GM23248 (cell line): ENCODE data around the gene C2orf81. TPM values are rescaled to one million over a fixed set of nuclear protein-coding genes. Genes with fewer than 3 reads are reported as not detected.

Experiments
- DNase-seq: peaks from one replicate; pipeline ENCODE4 v3.0.0-alpha.2; 2015
- H2AFZ ChIP-seq: fragments of 200-600 bp; sonication (generic); 2 replicates; pipeline ENCODE4 v1.6.1; 2016; ENCODE audit warnings: antibody characterized with exemption
- H3F3A ChIP-seq: fragments of 200-600 bp; sonication (generic); 2 replicates; pipeline ENCODE4 v1.6.1; 2016; ENCODE audit warnings: mild to moderate bottlenecking, antibody characterized with exemption, mixed run types; ENCODE audit not compliant: insufficient read depth
- H3K27ac ChIP-seq: fragments of 200-600 bp; sonication (generic); 2 replicates; pipeline ENCODE4 v1.5.1; 2016; ENCODE audit warnings: mild to moderate bottlenecking
- H3K27me3 ChIP-seq: fragments of 200-600 bp; sonication (generic); replicated peaks from 2 replicates; pipeline ENCODE4 v1.6.1; 2016; ENCODE audit warnings: mild to moderate bottlenecking; ENCODE audit not compliant: insufficient read depth
- H3K36me3 ChIP-seq: fragments of 200-600 bp; sonication (generic); 2 replicates; pipeline ENCODE4 v1.6.1; 2016; ENCODE audit warnings: low read depth, mild to moderate bottlenecking
- H3K4me1 ChIP-seq: fragments of 200-600 bp; sonication (generic); 2 replicates; pipeline ENCODE4 v1.6.1; 2016; ENCODE audit warnings: mild to moderate bottlenecking; ENCODE audit not compliant: insufficient read depth
- H3K4me2 ChIP-seq: fragments of 200-600 bp; sonication (generic); one replicate; pipeline ENCODE4 v1.6.1; 2016; ENCODE audit warnings: mild to moderate bottlenecking; ENCODE audit not compliant: unreplicated experiment
- H3K4me3 ChIP-seq: fragments of 200-600 bp; sonication (generic); 2 replicates; pipeline ENCODE4 v1.5.1; 2016; ENCODE audit warnings: mild to moderate bottlenecking
- H3K79me2 ChIP-seq: fragments of 200-600 bp; sonication (generic); 2 replicates; pipeline ENCODE4 v1.6.1; 2016; ENCODE audit warnings: mild to moderate bottlenecking; ENCODE audit not compliant: insufficient read depth
- H3K9ac ChIP-seq: fragments of 200-600 bp; sonication (generic); 2 replicates; pipeline ENCODE4 v1.6.1; 2016; ENCODE audit warnings: mild to moderate bottlenecking
- H3K9me2 ChIP-seq: fragments of 200-600 bp; sonication (generic); 2 replicates; pipeline ENCODE4 v1.6.1; 2016; ENCODE audit warnings: mixed run types, mild to moderate bottlenecking, moderate library complexity; ENCODE audit not compliant: insufficient read depth
- H3K9me3 ChIP-seq: fragments of 200-600 bp; sonication (generic); one replicate; pipeline ENCODE4 v1.6.1; 2017; ENCODE audit warnings: low read depth
- H4K20me1 ChIP-seq: fragments of 200-600 bp; sonication (generic); 2 replicates; pipeline ENCODE4 v1.6.0; 2016; ENCODE audit not compliant: insufficient read depth
- EZH2 ChIP-seq: fragments of 200-600 bp; sonication (generic); IDR thresholded peaks from 2 replicates; pipeline ENCODE4 v1.6.1; 2018; ENCODE audit warnings: antibody characterized with exemption, mild to moderate bottlenecking; ENCODE audit not compliant: insufficient read depth, poor library complexity, severe bottlenecking
- EZH2phosphoT487 ChIP-seq: fragments of 200-600 bp; sonication (generic); IDR thresholded peaks from 2 replicates; pipeline ENCODE4 v1.6.1; 2018; ENCODE audit warnings: antibody characterized with exemption, moderate library complexity, mild to moderate bottlenecking, low read depth; ENCODE audit not compliant: insufficient read depth
- WGBS, 2 experiments: methylation state at CpG; one replicate each; pipeline ENCODE4 v1.1.6; 2015 to 2017; ENCODE audit warnings: low lambda C conversion rate in 2 of 2, low coverage in 1 of 2; ENCODE audit errors: missing lambda C conversion rate in 2 of 2; 5-methylcytosine and 5-hydroxymethylcytosine counted together
- in situ Hi-C: fragments of 300-500 bp; cut with MboI; formaldehyde crosslinking; loops from 2 replicates; pipeline ENCODE4 v1.15.0; 2020
- polyA plus RNA-seq: library from polyadenylated mRNA; unstranded; fragments of >200 nt; fragmentation: Nextera tagmentation; extraction: Ambion mirVana; gene quantifications from 2 replicates; pipeline ENCODE4 v1.2.1, GENCODE V29; 2016
- total RNA-seq: library from RNA; depleted of rRNA; stranded (reverse); fragments of >200 nt; shearing (Covaris generic); gene quantifications from 2 replicates; pipeline ENCODE4 v1.2.3, GENCODE V29; 2014

Gene C2orf81
- total and polyA plus RNA-seq, 2 experiments from 2014 or later: 3.5 to 6.0 TPM

DNA sequence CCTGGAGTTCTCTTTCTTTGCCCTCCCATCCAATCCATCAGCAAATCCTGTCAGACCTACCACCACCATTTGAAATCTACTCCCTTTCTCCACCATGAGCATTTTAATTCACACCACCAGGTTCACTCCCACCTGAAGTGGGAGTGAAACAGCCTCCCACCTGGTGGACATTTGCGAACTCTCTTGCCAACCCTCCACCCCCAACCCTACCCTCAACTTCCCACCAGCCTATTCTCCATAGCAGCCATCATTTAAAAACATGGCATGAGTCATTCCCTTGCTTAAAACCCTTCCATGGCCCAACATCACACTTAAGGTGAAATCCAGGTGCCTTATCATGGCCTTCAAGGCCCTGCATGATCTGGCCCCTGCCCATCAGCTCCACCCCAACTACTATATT, 16.8 kb upstream of the C2orf81 start:
- Histone ChIP-seq H3K27ac (no peak overlapping the region), H3K4me1 (no peaks in the 10 kb centered on the region; the same call in 1 of the 2 replicates), H3K9ac (no peak overlapping the region), H3K36me3 (no peaks in the 10 kb centered on the region), H3K27me3 (no peaks in the 10 kb centered on the region), H3K9me2 (no peaks in the 10 kb centered on the region), H3K9me3 (no peaks in the 10 kb centered on the region), H3F3A (no peaks in the 10 kb centered on the region), H3K4me3 (no peak overlapping the region), H2AFZ (no peak overlapping the region), H3K79me2 (peaks cover 32% of the 10 kb centered on the region), H4K20me1 (no peaks in the 10 kb centered on the region), H3K4me2 (no peak overlapping the region)
- TF ChIP-seq EZH2phosphoT487: no peak
- TF ChIP-seq EZH2: no peak
- DNase-seq: no peak
- in situ Hi-C loops: no loop called here
- WGBS, 2 experiments: 100% methylated on average over 1 of the region's 1 CpG

DNA sequence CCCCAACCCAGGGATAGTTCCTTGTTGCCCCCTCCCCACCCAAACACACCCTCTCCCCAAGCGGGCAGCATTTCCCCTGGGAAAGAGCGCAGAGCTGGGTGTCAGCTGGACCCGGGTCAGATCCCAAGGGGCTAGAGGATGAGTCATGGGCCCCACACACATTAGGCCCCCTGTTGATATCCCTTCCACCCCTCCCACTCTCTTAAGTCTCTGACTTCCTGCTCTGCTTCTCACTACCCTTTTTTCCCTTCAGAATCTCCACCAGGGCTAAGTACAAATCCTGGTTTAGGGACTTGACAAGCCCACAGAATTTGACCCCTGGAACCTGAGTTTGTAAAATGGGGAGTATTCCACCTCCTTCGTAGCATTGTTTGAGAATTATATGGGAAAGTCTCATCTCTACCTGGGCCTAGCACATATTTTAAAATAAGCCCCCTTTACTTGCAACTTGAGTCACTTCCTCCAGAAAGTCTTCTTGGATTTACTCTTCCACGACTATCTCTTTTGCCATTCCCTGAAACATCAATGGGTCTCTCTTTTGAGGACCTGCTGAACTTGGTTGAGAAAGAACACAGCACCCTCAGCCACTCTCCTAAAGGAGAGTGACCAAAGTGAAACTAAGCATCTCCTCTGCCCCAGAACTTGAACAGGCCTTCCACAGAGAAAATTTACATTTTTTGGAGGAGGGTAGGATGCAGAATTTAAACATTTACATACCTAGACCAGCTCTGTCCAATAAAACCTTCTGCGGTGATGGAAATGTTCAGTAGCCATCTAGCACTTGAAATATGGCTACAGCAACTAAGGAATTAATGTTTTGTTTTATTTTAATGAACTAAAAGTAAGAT, 15.7 kb upstream of the C2orf81 start:
- no peaks in the 10 kb centered on the region for H3K9me2 ChIP-seq
- no peak overlapping the region for H3K4me3 ChIP-seq
- H3K36me3 ChIP-seq: no peaks in the 10 kb centered on the region
- H2AFZ ChIP-seq: no peak overlapping the region
- H4K20me1 ChIP-seq: no peaks in the 10 kb centered on the region
- no peaks in the 10 kb centered on the region for H3K9me3 ChIP-seq
- 81% methylated on average over 6 of the region's 6 CpGs for WGBS, 2 experiments
- peaks cover 32% of the 10 kb centered on the region for H3K79me2 ChIP-seq
- DNase-seq: no peak
- in situ Hi-C loops: no loop called here
- TF ChIP-seq EZH2 (no peak), EZH2phosphoT487 (no peak)
- no peak overlapping the region for H3K27ac ChIP-seq
- no peak overlapping the region for H3K9ac ChIP-seq
- no peaks in the 10 kb centered on the region for H3F3A ChIP-seq
- H3K27me3 ChIP-seq: no peaks in the 10 kb centered on the region
- no peaks in the 10 kb centered on the region; the same call in 1 of the 2 replicates for H3K4me1 ChIP-seq
- no peak overlapping the region for H3K4me2 ChIP-seq

- Histone ChIP-seq H3K4me2 (no peak overlapping the region), H3K27me3 (no peaks in the 10 kb centered on the region), H2AFZ (no peak overlapping the region), H3K36me3 (no peaks in the 10 kb centered on the region), H3K79me2 (peaks cover 32% of the 10 kb centered on the region), H3K9me2 (no peaks in the 10 kb centered on the region), H3K9me3 (no peaks in the 10 kb centered on the region), H3K9ac (no peak overlapping the region), H3F3A (no peaks in the 10 kb centered on the region), H3K4me1 (no peaks in the 10 kb centered on the region; the same call in 1 of the 2 replicates), H3K27ac (no peak overlapping the region), H3K4me3 (no peak overlapping the region), H4K20me1 (no peaks in the 10 kb centered on the region)
- TF ChIP-seq EZH2 (no peak), EZH2phosphoT487 (no peak)
- 85 to 88% methylated on average over 28 to 42 of the region's 43 CpGs for WGBS, 2 experiments
- in situ Hi-C loops: no loop called here
- no peak for DNase-seq
These were observed 14.8 kb upstream of the C2orf81 start for GRCh38 chr2:74436111-74436805.

GRCh38 chr2:74430502-74430901, 9.1 kb upstream of the C2orf81 start:
- Histone ChIP-seq H3K9me3 (no peaks in the 10 kb centered on the region), H3K4me1 (no peaks in the 10 kb centered on the region), H3K27ac (no peak overlapping the region), H3F3A (peaks cover 9% of the 10 kb centered on the region; the same call in 1 of the 2 replicates), H3K9ac (no peak overlapping the region), H3K36me3 (peaks cover 3% of the 10 kb centered on the region; the same call in 1 of the 2 replicates), H3K27me3 (no peaks in the 10 kb centered on the region), H4K20me1 (no peaks in the 10 kb centered on the region), H3K4me2 (no peak overlapping the region), H3K9me2 (no peaks in the 10 kb centered on the region), H2AFZ (no peak overlapping the region), H3K79me2 (no peaks in the 10 kb centered on the region), H3K4me3 (no peak overlapping the region)
- in situ Hi-C loops: no loop called here
- TF ChIP-seq EZH2 (no peak), EZH2phosphoT487 (no peak)
- WGBS, 2 experiments: 87 to 90% methylated on average over 11 of the region's 11 CpGs
- DNase-seq: no peak
